HG02763 (cell line): ENCODE results near the gene UPK3BL2.
"Not testable (repeated sequence)": the region's sequence is repeated elsewhere in the genome, so short reads cannot be mapped to it uniquely, and the experiment has no call there.

ENCODE experiments used
- ATAC-seq: cut with Tn5 transposase; IDR thresholded peaks from one replicate; pipeline ENCODE4 v1.9.1; 2021; ENCODE audit warnings: mild to moderate bottlenecking, moderate library complexity; ENCODE audit not compliant: unreplicated experiment

Gene UPK3BL2

GRCh38 chr7:102494473-102495149 is 48.9 kb downstream of the UPK3BL2 start:
- peak; percentile 69 for ATAC-seq

GRCh38 chr7:102494026-102494425 is 49.5 kb downstream of the UPK3BL2 start:
- ATAC-seq: not testable (repeated sequence)

GRCh38 chr7:102493220-102493935 is 50.1 kb downstream of the UPK3BL2 start:
- not testable (repeated sequence) for ATAC-seq

GRCh38 chr7:102490529-102491075 is 52.9 kb downstream of the UPK3BL2 start:
- ATAC-seq: not testable (repeated sequence)
